GM18508 (cell line): Measurements from ENCODE around the gene GRXCR1.

ENCODE experiments used
- ATAC-seq: cut with Tn5 transposase; IDR thresholded peaks from one replicate; pipeline ENCODE4 v1.9.1; 2021; ENCODE audit warnings: moderate number of reproducible peaks; ENCODE audit not compliant: insufficient read depth, unreplicated experiment

The GRXCR1 gene

GRCh38 chr4:42892413-42892812 is at the start of gene GRXCR1:
Gene GRXCR1 (plus strand): TSS chr4:42892713. CDS start chr4:42893267, 554 bp downstream.
- no peak for ATAC-seq

- ATAC-seq: no peak
These were observed 48.8 kb upstream of the GRXCR1 start for GRCh38 chr4:42843694-42844093.

- ATAC-seq: no peak
These were observed 48.0 kb upstream of the GRXCR1 start for GRCh38 chr4:42844422-42845070.

GRCh38 chr4:42845586-42845985 is 46.9 kb upstream of the GRXCR1 start:
- no peak for ATAC-seq

- ATAC-seq: no peak
These were observed 36.7 kb upstream of the GRXCR1 start for GRCh38 chr4:42855779-42856178.

- ATAC-seq: no peak
These were observed 26.8 kb upstream of the GRXCR1 start for GRCh38 chr4:42865572-42866189.

- no peak for ATAC-seq
These were observed 21.3 kb upstream of the GRXCR1 start for GRCh38 chr4:42871261-42871660.

GRCh38 chr4:42871671-42872290 is 20.7 kb upstream of the GRXCR1 start:
- ATAC-seq: no peak

GRCh38 chr4:42878863-42879262 is 13.7 kb upstream of the GRXCR1 start:
- no peak for ATAC-seq

- no peak for ATAC-seq
These were observed 11.3 kb upstream of the GRXCR1 start for GRCh38 chr4:42881253-42881652.

- no peak for ATAC-seq
These were observed 869 bp upstream of the GRXCR1 start for GRCh38 chr4:42891644-42892043.

GRCh38 chr4:42895452-42895851 is 2.9 kb downstream of the GRXCR1 start:
- no peak for ATAC-seq

- no peak for ATAC-seq
These were observed 12.5 kb downstream of the GRXCR1 start for GRCh38 chr4:42904986-42905385.

- no peak for ATAC-seq
These were observed 13.1 kb downstream of the GRXCR1 start for GRCh38 chr4:42905591-42905990.

GRCh38 chr4:42906341-42906740 is 13.8 kb downstream of the GRXCR1 start:
- ATAC-seq: no peak

GRCh38 chr4:42906891-42907759 is 14.6 kb downstream of the GRXCR1 start:
- no peak for ATAC-seq

GRCh38 chr4:42910459-42910858 is 17.9 kb downstream of the GRXCR1 start:
- no peak for ATAC-seq

- ATAC-seq: no peak
These were observed 22.4 kb downstream of the GRXCR1 start for GRCh38 chr4:42914937-42915336.

GRCh38 chr4:42915484-42915883 is 23.0 kb downstream of the GRXCR1 start:
- ATAC-seq: no peak

- ATAC-seq: no peak
These were observed 24.8 kb downstream of the GRXCR1 start for GRCh38 chr4:42917296-42917695.

- ATAC-seq: no peak
These were observed 30.9 kb downstream of the GRXCR1 start for GRCh38 chr4:42923431-42923830.
